Activated CD8-positive, alpha-beta T cell treated with anti-CD3 and anti-CD28 coated beads for 36 hours (primary cell): Measurements from ENCODE around the gene PRMT7. TPM values are rescaled to one million over a fixed set of nuclear protein-coding genes. Genes with fewer than 3 reads are reported as not detected.

ENCODE experiments used
- ATAC-seq: fragments of 200-7000 bp; cut with Tn5 transposase; one replicate; pipeline ENCODE4 v1.10.0; 2021; ENCODE audit warnings: mild to moderate bottlenecking, moderate library complexity
- CTCF ChIA-PET: fragments of 350-600 bp; sonication (Branson Sonifier 250); formaldehyde crosslinking; loops from one replicate; lab custom pipeline; 2021; ENCODE audit warnings: antibody characterized with exemption; lab: Charles Lee
- POLR2A ChIA-PET: fragments of 350-600 bp; sonication (Branson Sonifier 250); formaldehyde crosslinking; loops from one replicate; lab custom pipeline; 2021; ENCODE audit warnings: antibody characterized with exemption; lab: Charles Lee
- DNase-seq: peaks from one replicate; pipeline ENCODE4 v3.0.0-alpha.2; 2020
- H3K27ac Mint-ChIP-seq: one replicate; pipeline ENCODE4 v1.8.0; 2021; ENCODE audit warnings: mild to moderate bottlenecking, mixed read lengths
- H3K27me3 Mint-ChIP-seq: one replicate; pipeline ENCODE4 v1.8.0; 2021; ENCODE audit warnings: mixed read lengths
- H3K36me3 Mint-ChIP-seq: one replicate; pipeline ENCODE4 v1.8.0; 2021; ENCODE audit warnings: low read depth, mixed read lengths
- H3K4me1 Mint-ChIP-seq: one replicate; pipeline ENCODE4 v1.8.0; 2021; ENCODE audit warnings: low read depth, mixed read lengths
- H3K4me3 Mint-ChIP-seq: one replicate; pipeline ENCODE4 v1.8.0; 2021; ENCODE audit warnings: mild to moderate bottlenecking, moderate library complexity, mixed read lengths
- H3K9me3 Mint-ChIP-seq: one replicate; pipeline ENCODE4 v1.8.0; 2021; ENCODE audit warnings: mixed read lengths
- CTCF ChIP-seq: fragments of 200-600 bp; IDR thresholded peaks from one replicate; pipeline ENCODE4 v1.8.0; 2022; ENCODE audit warnings: antibody characterized with exemption, mild to moderate bottlenecking
- intact Hi-C: fragments of 100-400 bp; cut with micrococcal nuclease; formaldehyde crosslinking; loops from one replicate; pipeline ENCODE4 v1.10.0; 2022
- total RNA-seq, 2 experiments: library from RNA; stranded (reverse); gene quantifications; one replicate each; pipeline ENCODE4 v1.2.3, GENCODE V29; 2021

The PRMT7 gene
- total RNA-seq, 2 experiments from 2014 or later = 67.4 to 78.4 TPM

GRCh38 chr16:68349838-68350410, 39.1 kb downstream of the PRMT7 start:
- no peak overlapping the region for H3K4me3 Mint-ChIP-seq
- POLR2A ChIA-PET = interaction anchor here (0.7 kb wide), 1 partner anchor 19 kb away, joined by 3 read pairs; no protein-coding TSS in a partner anchor
- intact Hi-C loops = no loop called here
- CTCF ChIA-PET = interaction anchor here (1.7 kb wide), 1 partner anchor 88 kb away, joined by 6 read pairs; no protein-coding TSS in a partner anchor
- H3K27ac Mint-ChIP-seq = no peak overlapping the region
- no peaks in the 10 kb centered on the region for H3K9me3 Mint-ChIP-seq
- ATAC-seq = no peak
- no peak for DNase-seq
- H3K4me1 Mint-ChIP-seq = peaks cover 16% of the 10 kb centered on the region
- no peaks in the 10 kb centered on the region for H3K27me3 Mint-ChIP-seq
- H3K36me3 Mint-ChIP-seq = peaks cover 76% of the 10 kb centered on the region
- no peak for TF ChIP-seq CTCF

- H3K27me3 Mint-ChIP-seq = no peaks in the 10 kb centered on the region
- POLR2A ChIA-PET = no interaction called here
- DNase-seq (no peak), ATAC-seq (no peak)
- intact Hi-C loops = no loop called here
- peaks cover 15% of the 10 kb centered on the region for H3K4me1 Mint-ChIP-seq
- no peak overlapping the region for H3K27ac Mint-ChIP-seq
- H3K4me3 Mint-ChIP-seq = no peak overlapping the region
- CTCF ChIA-PET = no interaction called here
- peaks cover 73% of the 10 kb centered on the region for H3K36me3 Mint-ChIP-seq
- no peak for TF ChIP-seq CTCF
- H3K9me3 Mint-ChIP-seq = no peaks in the 10 kb centered on the region
Measured at GRCh38 chr16:68350813-68351350, 40.1 kb downstream of the PRMT7 start.

- no peak for TF ChIP-seq CTCF
- H3K36me3 Mint-ChIP-seq = peaks cover 73% of the 10 kb centered on the region
- no peak overlapping the region for H3K4me3 Mint-ChIP-seq
- intact Hi-C loops = no loop called here
- DNase-seq (no peak), ATAC-seq (no peak)
- H3K4me1 Mint-ChIP-seq = peaks cover 21% of the 10 kb centered on the region
- POLR2A ChIA-PET = no interaction called here
- no peaks in the 10 kb centered on the region for H3K9me3 Mint-ChIP-seq
- CTCF ChIA-PET = no interaction called here
- H3K27ac Mint-ChIP-seq = no peak overlapping the region
- no peaks in the 10 kb centered on the region for H3K27me3 Mint-ChIP-seq
Measured at GRCh38 chr16:68351463-68351862, 40.6 kb downstream of the PRMT7 start.

- no peak for DNase-seq
- intact Hi-C loops = no loop called here
- no peaks in the 10 kb centered on the region for H3K9me3 Mint-ChIP-seq
- POLR2A ChIA-PET = no interaction called here
- no peak for TF ChIP-seq CTCF
- no peak overlapping the region for H3K27ac Mint-ChIP-seq
- peaks cover 73% of the 10 kb centered on the region for H3K36me3 Mint-ChIP-seq
- H3K4me1 Mint-ChIP-seq = peaks cover 22% of the 10 kb centered on the region
- H3K27me3 Mint-ChIP-seq = no peaks in the 10 kb centered on the region
- CTCF ChIA-PET = interaction anchor here (0.7 to 1.4 kb wide), 4 partner anchors 23 to 158 kb away, joined by 3 to 5 read pairs (median 4); no protein-coding TSS in a partner anchor
- H3K4me3 Mint-ChIP-seq = no peak overlapping the region
- no peak for ATAC-seq
Measured at GRCh38 chr16:68351991-68352431, 41.2 kb downstream of the PRMT7 start.

- POLR2A ChIA-PET = interaction anchor here (1.9 kb wide), 1 partner anchor 24 kb away, joined by 4 read pairs; no protein-coding TSS in a partner anchor
- ATAC-seq (no peak), DNase-seq (no peak)
- Mint-ChIP-seq H3K4me1 (peaks cover 34% of the 10 kb centered on the region), H3K9me3 (no peaks in the 10 kb centered on the region), H3K27ac (no peak overlapping the region), H3K4me3 (no peak overlapping the region), H3K36me3 (peaks cover 73% of the 10 kb centered on the region), H3K27me3 (no peaks in the 10 kb centered on the region)
- intact Hi-C loops = no loop called here
- no peak for TF ChIP-seq CTCF
- CTCF ChIA-PET = interaction anchor here (1.0 to 1.4 kb wide), 2 partner anchors 24 kb away, joined by 3 to 5 read pairs; no protein-coding TSS in a partner anchor
Measured at GRCh38 chr16:68353366-68353765, 42.5 kb downstream of the PRMT7 start.
